HG02981 (cell line): ENCODE results near the gene MAP3K12.
A peak's percentile ranks its signal among the peaks of the same experiment; 100 is the strongest.
"Not testable (repeated sequence)": the region's sequence is repeated elsewhere in the genome, so short reads cannot be mapped to it uniquely, and the experiment has no call there.

Source experiments
- ATAC-seq: cut with Tn5 transposase; IDR thresholded peaks from one replicate; pipeline ENCODE4 v1.9.1; 2021; ENCODE audit warnings: mild to moderate bottlenecking, moderate library complexity; ENCODE audit not compliant: unreplicated experiment

Gene MAP3K12

DNA sequence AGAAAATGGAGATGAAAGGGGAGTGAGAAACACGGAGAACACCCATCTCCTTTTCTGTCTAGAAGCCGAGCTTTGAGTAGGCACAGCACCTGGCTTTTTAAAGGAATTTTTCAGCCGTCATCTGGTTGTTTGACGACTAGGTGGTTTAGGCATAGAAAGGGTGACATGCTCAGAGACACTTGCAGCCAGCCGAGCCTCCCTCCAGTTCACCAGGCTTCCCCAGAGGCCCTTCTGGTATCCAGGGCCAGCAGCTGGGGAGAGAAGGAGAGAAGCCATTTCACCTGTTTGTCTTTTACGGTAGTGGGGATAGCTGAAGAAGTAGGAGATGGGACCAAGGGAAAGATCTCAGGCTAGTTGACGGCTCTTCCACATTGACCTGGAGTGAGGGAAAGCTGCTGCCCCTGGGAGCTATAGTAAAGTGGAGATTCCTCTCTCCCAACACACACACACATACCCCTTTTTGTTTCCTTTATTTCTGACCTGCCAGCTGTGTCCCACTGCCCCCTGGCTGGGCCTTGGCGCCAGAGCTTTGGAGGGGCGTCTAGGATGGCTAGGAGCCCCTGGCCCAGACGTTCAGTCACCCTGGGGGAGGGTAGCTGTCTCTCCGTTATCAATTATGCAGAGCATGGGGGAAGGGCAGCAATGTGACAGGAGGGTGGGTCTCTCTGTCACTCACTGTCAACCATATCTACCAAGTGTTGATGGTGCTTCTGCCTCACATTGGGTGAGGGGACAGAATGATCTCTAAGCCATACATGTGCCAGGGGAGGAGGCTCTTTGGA is 5.5 kb downstream of the MAP3K12 start:
- ATAC-seq = no peak

DNA sequence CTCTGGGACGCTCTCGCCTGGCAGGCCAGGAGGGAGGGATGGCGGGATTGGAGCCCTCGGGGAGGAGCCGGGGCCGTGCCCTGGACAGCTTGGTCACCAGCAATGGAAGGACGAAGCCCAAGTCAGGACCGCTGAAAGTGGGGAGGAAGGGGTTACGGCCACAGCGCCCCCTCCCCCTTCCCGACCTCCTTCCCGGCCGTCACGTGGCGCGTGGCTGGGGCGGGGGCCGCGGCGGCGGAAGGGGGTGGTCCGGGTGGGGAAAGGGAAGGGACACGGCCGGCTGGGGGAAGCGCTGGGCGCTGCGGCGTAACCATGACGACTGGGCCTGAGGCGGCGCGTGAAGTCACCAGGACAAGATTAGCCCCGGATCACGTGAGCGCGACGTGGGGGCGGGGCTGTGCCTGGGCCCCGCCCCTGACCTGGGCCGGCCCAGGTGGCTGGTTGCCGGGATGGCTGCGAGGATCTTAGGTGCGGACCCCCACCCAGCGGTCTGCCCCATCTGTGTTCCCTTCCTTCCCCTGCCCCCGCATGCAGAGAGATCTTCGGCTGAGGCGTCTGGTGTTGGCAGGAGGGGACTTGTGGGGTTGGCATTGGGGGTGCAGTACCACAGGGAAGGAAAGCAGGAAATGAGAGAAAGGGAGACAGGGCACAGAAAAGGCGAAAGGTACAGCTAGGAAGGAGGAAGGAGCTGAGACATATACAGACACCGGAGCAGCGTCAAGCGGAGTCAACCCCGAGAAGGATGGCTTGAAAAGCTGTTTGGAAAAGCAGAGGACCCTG is 6.2 kb downstream of the MAP3K12 start:
- ATAC-seq = peak; percentile 92

DNA sequence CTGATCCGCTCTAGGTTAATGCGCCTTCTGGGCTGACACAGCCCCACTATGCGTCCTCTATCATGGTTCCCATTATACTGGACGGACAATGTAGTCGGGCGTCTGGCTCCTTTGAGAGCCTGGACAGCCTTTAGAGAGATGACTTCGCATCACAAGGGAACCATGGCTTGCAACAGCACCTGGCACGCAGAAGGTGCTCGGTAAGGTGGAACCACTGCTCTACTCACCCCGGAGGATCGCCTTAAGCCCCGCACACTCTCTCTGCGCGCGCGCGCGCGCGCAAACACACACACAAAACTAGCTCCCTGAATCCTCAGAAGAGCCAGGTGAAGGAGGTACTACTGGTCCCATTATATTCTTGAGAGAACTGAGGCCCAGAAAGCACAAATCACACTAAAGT is 7.1 kb downstream of the MAP3K12 start:
- ATAC-seq = no peak

GRCh38 chr12:53489242-53489864 is 9.9 kb downstream of the MAP3K12 start:
- ATAC-seq = no peak

DNA sequence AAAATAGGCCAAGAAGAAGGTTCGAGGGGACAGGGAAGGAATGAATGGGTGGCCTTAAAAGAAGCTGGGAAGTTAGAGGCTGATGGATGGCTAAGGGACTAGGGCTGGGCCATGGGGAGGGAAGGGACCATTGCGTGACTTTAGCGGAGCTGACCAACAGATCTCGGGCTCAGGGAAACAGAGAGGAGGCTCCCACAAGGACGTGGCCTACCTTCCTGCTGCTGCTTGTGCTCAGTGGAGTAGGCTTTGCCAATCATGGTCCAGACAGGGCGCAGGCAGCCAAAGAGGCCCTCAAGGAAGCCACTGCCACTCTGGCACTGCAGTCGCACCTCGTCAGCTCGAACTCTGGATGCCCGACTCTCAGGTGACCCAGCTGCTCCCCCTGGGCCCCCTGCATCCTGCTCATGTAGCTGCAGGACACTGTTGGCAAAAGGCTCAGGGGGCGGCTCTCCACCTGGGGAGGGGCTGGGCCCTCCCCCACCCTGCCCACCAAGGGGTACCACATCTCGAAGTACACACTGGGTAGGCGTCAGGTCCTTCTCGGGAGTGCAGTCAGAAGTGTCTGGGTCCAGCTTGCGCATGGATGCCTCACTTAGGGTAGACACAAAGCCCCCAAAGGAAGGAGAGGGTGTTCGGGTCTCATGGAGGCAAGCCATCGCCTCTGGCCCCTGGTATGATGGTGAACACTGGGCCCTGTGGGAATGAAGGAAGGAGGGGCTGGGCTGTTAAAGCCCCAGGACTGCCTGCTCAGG is 12.3 kb downstream of the MAP3K12 start:
- no peak for ATAC-seq

DNA sequence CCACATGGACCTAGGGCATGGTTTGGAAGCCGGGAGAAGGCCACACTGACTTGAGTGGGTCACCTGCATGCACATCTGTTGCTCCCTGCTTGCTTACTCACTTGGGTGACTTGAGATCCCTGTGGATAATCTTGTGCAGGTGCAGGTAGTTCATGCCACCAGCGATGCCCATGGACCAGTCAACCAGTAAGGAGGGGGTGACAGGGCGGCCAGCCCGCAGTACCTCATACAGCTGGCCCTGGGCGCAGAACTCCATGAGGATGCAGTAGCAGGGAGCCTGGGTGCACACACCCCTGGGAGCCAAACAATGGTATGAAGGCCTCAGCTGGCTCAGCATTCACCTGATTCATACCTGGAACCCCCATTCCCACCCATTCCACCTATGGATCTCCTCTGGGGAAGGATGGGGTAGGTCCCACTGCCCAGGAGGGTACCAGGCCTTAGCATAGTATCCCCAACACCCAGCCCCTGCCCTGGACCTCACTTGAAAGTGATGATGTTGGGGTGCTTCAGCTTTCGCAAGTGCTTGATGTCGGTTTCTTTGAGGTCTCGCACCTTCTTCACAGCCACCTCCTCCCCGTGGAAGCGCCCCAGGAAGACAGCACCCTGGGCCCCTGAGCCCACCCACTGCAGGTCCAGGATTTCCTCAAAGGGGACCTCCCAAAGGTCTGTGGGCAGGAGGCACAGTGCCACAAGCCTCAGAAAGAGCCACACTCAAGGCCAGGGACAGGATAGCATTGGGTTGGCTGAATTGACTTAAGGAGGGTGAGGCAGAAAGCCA is 13.1 kb downstream of the MAP3K12 start:
- ATAC-seq = no peak

DNA sequence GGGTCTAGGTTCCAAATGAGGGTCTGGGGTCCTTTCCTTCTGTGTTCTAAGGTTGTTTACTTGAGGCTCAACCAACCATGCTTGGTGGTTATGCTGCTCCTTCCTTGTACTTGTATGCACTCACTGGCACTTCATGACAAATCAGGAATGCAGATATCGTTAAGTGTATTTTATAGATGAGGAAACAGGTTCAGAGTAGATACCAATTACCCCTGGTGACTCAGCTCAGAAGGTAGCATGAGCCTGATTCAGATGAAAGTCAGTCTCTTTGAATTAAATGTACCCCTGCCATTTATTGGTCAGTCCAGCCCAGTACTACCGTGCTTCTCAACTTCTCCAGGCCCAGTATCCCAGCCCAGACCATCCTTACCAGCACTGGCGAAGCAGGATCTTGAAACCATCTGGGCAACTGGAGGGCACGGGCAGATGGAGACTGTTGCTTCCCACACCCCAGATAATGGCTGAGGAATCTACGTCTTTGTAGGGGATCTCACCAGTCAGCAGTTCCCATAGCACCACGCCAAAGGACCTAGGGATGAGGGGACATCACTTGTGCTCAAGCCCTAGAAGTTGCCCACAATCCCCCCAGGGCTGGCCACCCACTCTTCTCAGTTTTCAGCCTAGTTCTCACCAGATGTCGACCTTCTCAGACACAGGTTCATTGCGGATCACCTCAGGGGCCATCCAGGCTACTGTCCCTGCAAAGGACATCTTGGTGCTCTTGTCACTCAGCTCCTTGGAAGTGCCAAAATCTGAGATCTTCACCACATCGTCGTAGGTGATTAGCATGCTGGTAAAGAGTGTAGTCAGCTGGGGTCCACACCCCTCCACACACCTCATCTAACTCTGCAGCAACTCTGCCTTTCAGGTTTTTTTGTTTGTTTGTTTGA is 14.3 kb downstream of the MAP3K12 start:
- no peak for ATAC-seq

DNA sequence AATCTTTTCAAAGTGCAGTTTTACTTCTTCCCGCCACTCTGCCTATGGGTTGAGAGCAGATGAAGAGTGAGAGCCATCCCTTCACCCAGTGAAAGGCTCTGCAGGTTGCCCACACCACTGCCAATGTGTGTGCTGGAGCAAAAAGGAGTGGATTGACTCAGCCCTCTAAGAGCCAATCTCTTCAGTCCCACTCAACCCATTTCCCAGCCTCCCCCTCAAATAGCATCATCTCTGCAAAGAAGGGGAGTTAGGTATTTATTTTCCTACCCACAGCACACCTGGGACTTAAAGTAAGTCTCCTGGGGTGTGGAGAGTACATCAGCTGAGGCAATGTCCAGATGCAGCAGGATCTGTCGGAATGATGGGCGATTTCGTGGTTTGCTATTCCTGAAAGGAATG is 15.3 kb downstream of the MAP3K12 start:
- no peak for ATAC-seq

DNA sequence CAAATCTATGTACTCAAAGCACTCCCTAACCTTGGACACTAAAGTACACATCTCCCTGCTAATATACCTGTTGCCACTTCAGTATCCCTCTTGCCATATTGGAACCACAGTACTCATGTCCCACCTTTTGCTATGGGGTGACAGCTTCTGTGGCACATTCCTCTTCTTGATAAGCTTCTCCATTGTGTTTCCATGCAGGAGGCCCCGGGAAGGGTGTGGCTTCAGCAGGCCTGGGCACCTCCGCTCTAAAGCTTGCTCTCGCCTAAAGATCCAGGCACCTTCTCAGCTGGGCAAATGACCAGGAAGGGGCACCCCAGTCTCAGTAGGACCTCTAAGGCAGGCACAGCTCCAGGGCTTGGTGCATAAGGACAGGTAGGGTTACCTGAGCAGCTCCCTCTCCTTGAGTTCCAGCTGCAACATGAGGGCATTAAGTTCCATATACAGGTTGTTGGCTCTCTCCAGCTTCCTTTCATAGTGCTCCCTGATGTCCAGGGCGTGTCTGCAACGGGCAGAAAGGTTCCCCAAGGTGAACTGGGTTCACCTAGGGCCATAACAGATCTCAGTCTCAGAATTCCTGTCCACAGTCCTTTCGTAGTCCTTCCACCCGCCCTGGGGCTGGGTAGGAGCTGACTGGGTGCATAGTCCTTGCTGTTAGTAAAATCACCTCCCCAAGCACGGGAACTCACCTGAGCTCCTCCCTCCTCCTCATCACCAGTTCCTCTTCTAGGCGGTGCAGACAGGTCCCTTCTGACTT is 15.9 kb downstream of the MAP3K12 start:
- no peak for ATAC-seq

DNA sequence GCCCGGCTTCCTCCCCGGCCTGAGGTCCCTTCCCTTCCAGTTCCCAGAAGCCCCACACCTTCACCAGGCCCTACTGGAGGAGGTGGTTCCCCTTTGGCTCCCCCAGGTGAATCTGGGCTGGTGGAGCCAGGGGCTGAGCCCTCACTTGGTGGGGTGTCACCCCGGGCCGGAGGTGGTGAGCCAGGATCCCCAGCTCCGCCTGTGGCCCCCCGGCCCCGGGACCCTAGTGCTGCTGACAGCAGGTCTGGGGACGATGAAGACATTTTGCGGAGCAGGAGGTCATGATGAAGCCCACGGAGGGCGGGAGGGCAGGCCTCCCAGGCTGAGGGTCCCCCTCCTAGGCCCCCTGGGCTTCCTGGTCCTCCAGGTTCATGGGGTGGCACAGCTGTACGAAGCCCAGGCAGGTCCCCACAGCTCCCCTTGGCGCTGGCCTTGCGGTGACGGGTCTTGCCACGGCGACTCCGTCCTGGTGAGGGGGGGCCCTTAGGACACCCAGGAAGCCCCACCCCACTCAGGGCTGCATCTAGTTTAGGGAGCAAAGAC is 16.6 kb downstream of the MAP3K12 start:
- ATAC-seq = no peak

DNA sequence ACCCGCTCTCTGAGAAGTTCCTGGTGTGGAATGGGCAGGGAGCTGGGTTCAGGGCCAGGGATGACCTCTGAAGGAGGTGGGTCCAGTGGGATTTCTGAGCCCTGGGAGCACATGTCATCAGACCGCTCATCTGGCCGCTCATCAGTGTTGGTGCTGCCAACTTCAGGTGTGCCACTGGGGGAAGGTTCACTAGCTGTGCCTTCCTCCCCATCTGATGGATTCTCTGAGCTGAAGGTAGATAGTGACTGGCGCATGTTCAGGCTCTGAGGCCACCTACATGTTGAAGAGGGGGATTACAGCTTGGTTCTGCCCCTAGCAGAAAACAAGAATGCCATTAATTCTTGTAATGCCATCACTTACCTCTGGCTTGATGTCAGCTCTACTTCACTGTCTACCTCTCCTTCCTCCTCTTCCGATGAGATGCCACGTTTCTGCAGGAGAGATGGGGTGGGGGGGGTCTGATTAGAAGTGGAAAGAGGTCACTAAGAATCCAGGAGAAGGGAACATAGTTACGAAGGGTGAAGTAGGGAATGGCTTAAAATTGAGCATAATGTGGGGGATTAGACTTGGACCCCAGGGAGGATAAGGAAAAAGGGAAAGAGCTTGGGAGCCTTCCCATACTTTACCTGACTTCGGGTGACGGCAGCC is 17.2 kb downstream of the MAP3K12 start:
- ATAC-seq = no peak

GRCh38 chr12:53481458-53481857 is 17.8 kb downstream of the MAP3K12 start:
- ATAC-seq = not testable (repeated sequence)

- no peak for ATAC-seq
Measured at GRCh38 chr12:53480491-53481442, 18.5 kb downstream of the MAP3K12 start.

GRCh38 chr12:53479331-53479730 is 19.9 kb downstream of the MAP3K12 start:
- ATAC-seq = no peak

DNA sequence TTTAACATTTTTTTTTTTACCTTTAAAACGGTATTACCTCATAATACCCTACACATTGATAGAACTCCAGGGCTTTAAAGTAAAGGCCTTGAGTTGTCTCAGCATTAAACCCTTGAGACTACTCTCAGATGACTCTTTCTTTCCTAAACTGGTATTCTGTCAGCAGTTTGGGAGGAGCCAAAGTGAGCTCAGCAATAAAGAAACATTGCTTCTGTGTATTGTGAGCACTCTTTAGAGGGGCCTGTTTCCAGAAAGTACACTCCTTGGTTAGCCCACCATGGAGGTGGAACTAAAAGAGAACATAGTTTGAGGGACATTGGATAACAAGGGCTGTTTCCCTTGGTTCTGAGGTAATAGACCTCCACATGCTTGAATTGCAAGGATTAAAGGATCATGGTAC is 20.4 kb downstream of the MAP3K12 start:
- ATAC-seq = no peak

GRCh38 chr12:53476769-53477209 is 22.5 kb downstream of the MAP3K12 start:
- no peak for ATAC-seq

GRCh38 chr12:53474819-53475218 is 24.4 kb downstream of the MAP3K12 start:
- ATAC-seq = no peak
